Central memory CD4-positive, alpha-beta T cell (primary cell): ENCODE data around the gene TAPT1.
"Not testable (repeated sequence)": the region's sequence is repeated elsewhere in the genome, so short reads cannot be mapped to it uniquely, and the experiment has no call there.

ENCODE experiments used
- DNase-seq: peaks from one replicate; pipeline ENCODE4 v3.0.0; 2022
- total RNA-seq, 3 experiments: gene quantifications; one replicate each; lab custom pipeline; 2026; lab: John Stamatoyannopoulos, UW

The TAPT1 gene, protein sequence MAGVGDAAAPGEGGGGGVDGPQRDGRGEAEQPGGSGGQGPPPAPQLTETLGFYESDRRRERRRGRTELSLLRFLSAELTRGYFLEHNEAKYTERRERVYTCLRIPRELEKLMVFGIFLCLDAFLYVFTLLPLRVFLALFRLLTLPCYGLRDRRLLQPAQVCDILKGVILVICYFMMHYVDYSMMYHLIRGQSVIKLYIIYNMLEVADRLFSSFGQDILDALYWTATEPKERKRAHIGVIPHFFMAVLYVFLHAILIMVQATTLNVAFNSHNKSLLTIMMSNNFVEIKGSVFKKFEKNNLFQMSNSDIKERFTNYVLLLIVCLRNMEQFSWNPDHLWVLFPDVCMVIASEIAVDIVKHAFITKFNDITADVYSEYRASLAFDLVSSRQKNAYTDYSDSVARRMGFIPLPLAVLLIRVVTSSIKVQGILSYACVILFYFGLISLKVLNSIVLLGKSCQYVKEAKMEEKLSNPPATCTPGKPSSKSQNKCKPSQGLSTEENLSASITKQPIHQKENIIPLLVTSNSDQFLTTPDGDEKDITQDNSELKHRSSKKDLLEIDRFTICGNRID
- 29.8 to 70.8 (median 52.2) reads per million in 3 experiments for total RNA-seq

DNA sequence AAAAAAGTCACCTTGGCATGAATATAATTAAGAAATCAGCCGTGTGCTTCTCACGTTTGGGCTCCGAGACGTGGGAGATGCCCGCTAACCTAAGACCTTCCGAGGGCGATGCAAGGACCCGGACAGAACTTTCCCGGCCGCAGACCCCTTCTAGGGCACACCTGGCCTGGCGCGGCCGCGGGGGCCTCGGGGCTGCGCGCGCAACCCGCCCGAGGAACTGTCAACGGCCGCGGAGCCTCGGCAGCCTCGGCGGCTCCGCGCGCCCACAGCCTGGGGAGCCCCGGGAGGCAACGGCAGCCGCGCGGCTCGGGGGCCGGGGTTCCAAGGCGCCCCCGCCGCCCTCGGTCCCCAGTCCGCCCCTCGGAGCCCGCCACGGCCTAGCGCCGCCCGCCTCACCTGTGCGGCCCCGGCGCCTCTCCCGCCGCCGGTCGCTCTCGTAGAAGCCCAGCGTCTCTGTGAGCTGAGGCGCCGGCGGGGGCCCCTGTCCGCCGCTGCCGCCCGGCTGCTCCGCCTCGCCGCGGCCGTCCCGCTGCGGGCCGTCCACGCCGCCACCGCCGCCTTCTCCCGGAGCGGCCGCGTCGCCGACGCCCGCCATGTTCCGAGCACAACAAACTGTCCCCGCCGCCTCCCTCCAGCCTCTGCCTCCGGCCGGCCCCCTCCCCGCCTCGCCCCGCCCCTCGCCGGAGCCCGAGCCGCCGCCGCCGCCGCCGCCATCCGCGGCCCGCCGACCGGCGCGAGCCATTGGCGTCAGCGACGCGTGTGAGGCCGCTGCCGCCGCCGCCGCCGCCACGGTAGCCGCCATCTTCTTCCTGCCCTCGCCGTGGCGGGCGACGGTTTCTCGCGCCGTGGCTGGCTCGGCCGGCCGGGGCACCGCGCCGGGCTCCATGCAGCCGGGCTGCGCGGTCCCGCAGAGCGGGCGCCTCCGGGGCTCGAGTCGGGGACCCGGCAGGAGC, at the start of gene TAPT1:
TAPT1 (minus strand) TSS at position 609 of the 953 bp plus-strand sequence; CDS start at position 595, 14 bp downstream.
- DNase-seq = peak; percentile 68

- DNase-seq = no peak
Measured at GRCh38 chr4:16271411-16271810, 45.1 kb upstream of the TAPT1 start.

GRCh38 chr4:16270454-16271328, 44.4 kb upstream of the TAPT1 start:
- DNase-seq = no peak

DNA sequence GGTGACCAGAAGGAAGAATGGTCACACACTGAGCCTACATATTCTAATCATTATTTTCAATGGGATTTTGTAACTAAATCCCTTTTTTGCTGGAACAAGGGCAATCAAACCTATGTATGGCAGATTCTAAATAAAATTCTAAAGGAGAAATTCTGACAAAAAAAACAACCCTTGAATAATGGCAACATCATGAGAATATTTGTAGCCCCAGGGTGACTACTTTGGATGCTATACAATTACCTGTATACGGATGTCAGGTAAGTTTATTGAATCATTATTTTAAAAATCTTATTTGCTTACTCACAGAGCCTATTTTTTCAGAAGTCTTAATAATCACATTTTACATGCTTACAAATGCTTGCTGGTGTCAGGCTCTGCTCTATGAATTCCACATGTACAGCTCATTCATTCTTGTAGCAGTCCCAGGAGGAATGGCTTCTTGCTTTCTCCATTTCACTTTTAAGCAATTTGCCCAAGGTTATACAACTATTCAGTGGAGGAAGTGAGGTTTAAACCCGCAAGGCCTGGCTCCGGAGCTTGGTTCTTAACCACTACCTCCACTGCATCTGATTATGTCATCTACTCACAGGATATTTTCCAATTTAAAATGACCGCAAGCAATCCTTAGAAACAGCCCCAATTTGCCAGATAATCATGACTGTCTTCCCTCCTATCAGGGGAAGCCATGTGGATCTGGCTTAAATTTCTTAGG, 43.6 kb upstream of the TAPT1 start:
- DNase-seq = not testable (repeated sequence)

DNA sequence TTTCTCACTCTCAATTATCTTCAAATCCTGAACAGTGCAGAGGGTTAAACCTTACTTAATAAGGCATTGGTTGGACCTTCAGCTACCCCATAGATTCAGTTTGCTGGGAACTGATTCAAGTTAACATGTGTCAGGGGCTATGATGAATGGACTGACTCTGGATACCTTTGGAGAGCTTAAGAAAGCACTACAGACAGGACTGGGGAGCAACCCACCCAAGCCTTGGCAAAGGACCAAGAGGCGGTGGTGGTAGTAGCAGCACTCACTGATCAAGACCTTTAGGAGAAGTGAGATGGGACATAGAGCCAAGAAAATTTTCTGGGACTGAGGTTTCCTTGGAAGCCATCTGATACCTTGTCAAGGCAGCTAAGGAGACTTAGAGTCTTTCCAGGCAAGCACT, 43.0 kb upstream of the TAPT1 start:
- DNase-seq = no peak

GRCh38 chr4:16268290-16268689, 42.0 kb upstream of the TAPT1 start:
- no peak for DNase-seq

DNA sequence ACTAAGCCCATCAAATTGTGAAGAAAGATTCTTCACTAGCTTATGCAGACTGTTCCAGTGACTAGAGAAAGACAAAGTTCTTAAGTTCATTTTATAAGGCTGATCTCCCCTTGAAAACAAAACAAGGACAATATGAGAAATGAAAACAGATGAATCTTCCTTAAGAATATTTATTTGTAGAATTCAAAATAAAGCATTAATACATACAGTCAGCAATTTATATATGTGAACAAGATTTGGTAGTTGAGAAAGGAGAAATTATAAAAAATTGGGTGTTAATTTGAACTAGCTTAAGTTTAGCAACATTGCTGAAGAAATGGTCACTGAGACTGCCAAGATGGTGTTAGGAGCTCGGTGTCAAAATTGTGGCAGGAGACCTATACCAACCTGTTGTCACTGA, 41.4 kb upstream of the TAPT1 start:
- no peak for DNase-seq

GRCh38 chr4:16265820-16266219, 39.5 kb upstream of the TAPT1 start:
- DNase-seq = no peak

- DNase-seq = peak; percentile 26
Measured at GRCh38 chr4:16264798-16265197, 38.5 kb upstream of the TAPT1 start.

DNA sequence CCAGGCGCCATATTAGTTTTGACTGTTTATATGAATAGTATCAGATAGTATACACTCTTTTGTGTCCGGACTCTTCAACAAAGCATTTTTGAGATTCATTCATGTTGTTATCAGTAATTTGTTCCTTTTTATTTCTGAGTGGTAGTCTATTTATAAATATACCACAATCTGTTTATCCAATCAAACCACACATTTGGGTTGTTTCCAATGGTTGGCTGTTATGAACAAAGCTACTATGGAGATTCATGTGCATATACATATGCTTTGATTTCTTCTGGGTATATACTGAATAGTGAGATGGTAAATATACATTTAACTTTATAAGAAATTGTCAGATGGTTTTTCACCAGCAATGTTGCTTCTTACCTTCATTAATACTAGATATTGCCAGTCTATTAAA, 36.8 kb upstream of the TAPT1 start:
- no peak for DNase-seq

- no peak for DNase-seq
Measured at GRCh38 chr4:16262188-16262587, 35.9 kb upstream of the TAPT1 start.

DNA sequence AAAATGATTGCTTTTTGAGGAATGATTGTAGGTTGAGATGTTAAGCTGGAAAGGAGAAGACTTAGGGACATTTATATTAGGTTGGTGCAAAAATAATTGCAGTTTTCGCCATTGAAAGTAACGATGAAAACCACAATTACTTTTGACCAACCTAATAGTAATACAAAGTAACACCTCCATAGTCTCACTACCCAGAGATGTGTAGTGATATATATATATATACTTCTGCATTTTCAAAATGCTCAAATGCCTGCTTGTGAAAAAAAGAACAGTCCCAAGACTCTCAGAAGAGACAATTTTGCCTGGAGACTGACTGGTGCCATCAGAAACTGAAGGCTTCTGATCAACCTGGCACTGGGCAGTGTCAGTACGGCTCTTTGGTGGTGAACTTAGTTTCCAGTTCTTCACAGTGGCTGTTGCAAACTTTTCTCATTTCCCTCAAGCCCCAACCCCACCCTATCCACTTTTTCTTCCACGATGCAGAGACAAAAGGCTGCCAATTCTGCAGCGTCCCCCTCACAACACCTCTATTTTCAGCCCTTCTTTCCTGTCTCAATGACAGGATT, 35.1 kb upstream of the TAPT1 start:
- no peak for DNase-seq

- no peak for DNase-seq
Measured at GRCh38 chr4:16259889-16260246, 33.6 kb upstream of the TAPT1 start.

DNA sequence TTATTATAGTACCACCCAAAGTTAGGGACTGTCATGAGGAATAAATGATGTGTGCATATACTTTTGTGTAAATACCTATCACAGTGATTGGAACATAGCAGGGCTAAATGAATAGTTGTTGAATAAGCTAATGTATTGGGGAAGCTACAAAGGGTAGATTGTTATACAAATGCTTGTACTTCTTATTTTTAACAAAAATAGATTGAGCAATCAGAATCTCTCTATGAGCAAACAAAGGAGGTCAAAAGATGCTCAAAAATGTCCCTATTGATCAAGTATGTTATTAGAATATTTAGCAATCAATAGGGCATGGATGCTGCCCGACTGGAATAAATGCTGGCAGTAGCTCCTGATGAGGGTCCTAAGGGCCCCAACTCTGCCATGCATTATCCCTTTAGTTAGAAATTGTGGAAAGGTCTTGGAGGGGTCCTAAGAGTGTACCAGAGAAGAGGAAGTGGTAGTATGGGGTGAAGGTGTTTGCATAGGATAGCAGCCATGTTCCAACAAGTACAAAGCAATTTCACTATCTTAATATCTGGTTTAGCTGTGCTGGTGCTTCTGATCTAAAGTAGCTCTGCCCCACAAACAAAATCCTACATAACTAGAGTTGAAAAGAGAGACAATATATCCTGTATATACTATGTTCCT, 33.1 kb upstream of the TAPT1 start:
- no peak for DNase-seq

GRCh38 chr4:16257611-16258010, 31.3 kb upstream of the TAPT1 start:
- no peak for DNase-seq

DNA sequence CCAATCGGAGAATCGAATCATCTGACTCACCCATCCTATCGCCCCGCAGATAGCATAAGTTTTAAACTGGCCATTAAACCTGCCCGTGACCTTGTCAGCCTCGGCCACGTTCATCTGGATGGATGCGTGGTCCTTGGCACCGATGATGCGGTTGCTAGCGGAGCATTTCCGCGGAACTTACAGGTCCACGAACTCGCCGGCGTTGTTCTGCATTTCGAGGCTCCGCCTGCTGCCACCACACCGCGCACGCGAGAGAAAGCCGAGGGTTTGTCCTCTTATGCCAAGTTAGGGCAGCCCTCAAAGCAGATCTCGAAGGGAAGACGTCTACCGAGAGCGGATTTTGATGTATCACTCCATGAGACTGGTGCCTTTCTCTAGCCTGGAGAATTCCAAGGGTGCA, 30.1 kb upstream of the TAPT1 start:
- no peak for DNase-seq

GRCh38 chr4:16255730-16256129, 29.5 kb upstream of the TAPT1 start:
- DNase-seq = no peak

GRCh38 chr4:16253127-16253960, 27.1 kb upstream of the TAPT1 start:
- DNase-seq = no peak

- no peak for DNase-seq
Measured at GRCh38 chr4:16250661-16251365, 24.5 kb upstream of the TAPT1 start.
